GM04504 (cell line): ENCODE data around the gene KCNB1.

Experiments used
- DNase-seq: peaks from one replicate; pipeline ENCODE4 v3.0.0-alpha.2; 2012; ENCODE audit warnings: low read depth

KCNB1 gene

GRCh38 chr20:49351775-49352174, 130.7 kb downstream of the KCNB1 start:
- DNase-seq, result no peak

- peak; percentile 20 for DNase-seq
Measured at GRCh38 chr20:49349694-49350252, 132.7 kb downstream of the KCNB1 start.

- DNase-seq, result no peak
Measured at GRCh38 chr20:49349078-49349477, 133.4 kb downstream of the KCNB1 start.

- no peak for DNase-seq
Measured at GRCh38 chr20:49348563-49348962, 133.9 kb downstream of the KCNB1 start.

GRCh38 chr20:49347156-49347555, 135.3 kb downstream of the KCNB1 start:
- DNase-seq, result no peak

GRCh38 chr20:49346682-49347081, 135.8 kb downstream of the KCNB1 start:
- no peak for DNase-seq

GRCh38 chr20:49345524-49345923, 136.9 kb downstream of the KCNB1 start:
- DNase-seq, result peak; percentile 60

GRCh38 chr20:49344975-49345374, 137.5 kb downstream of the KCNB1 start:
- DNase-seq, result peak; percentile 88

GRCh38 chr20:49344140-49344539, 138.3 kb downstream of the KCNB1 start:
- no peak for DNase-seq

- DNase-seq, result no peak
Measured at GRCh38 chr20:49343246-49343645, 139.2 kb downstream of the KCNB1 start.

GRCh38 chr20:49340161-49340966, 142.1 kb downstream of the KCNB1 start:
- peak; percentile 16 for DNase-seq

GRCh38 chr20:49339123-49339522, 143.3 kb downstream of the KCNB1 start:
- no peak for DNase-seq

GRCh38 chr20:49338061-49338460, 144.4 kb downstream of the KCNB1 start:
- DNase-seq, result no peak

GRCh38 chr20:49337357-49337756, 145.1 kb downstream of the KCNB1 start:
- DNase-seq, result no peak

GRCh38 chr20:49336786-49337185, 145.7 kb downstream of the KCNB1 start:
- no peak for DNase-seq

GRCh38 chr20:49335476-49335875, 147.0 kb downstream of the KCNB1 start:
- no peak for DNase-seq

- DNase-seq, result no peak
Measured at GRCh38 chr20:49330701-49331615, 151.5 kb downstream of the KCNB1 start.

- no peak for DNase-seq
Measured at GRCh38 chr20:49328790-49329189, 153.7 kb downstream of the KCNB1 start.

GRCh38 chr20:49326026-49326425, 156.4 kb downstream of the KCNB1 start:
- DNase-seq, result peak; percentile 65

GRCh38 chr20:49324306-49324705, 158.2 kb downstream of the KCNB1 start:
- no peak for DNase-seq

- DNase-seq, result peak; percentile 54
Measured at GRCh38 chr20:49323622-49324238, 158.7 kb downstream of the KCNB1 start.

- DNase-seq, result no peak
Measured at GRCh38 chr20:49320460-49320859, 162.0 kb downstream of the KCNB1 start.
